CD1c-positive myeloid dendritic cell (primary cell): ENCODE measurements around the gene ARL3.
"Not testable (repeated sequence)": the region's sequence is repeated elsewhere in the genome, so short reads cannot be mapped to it uniquely, and the experiment has no call there.

ENCODE experiments used
- DNase-seq: peaks from one replicate; pipeline ENCODE4 v3.0.0-alpha.2; 2016; ENCODE audit errors: extremely low spot score

ARL3 gene

DNA sequence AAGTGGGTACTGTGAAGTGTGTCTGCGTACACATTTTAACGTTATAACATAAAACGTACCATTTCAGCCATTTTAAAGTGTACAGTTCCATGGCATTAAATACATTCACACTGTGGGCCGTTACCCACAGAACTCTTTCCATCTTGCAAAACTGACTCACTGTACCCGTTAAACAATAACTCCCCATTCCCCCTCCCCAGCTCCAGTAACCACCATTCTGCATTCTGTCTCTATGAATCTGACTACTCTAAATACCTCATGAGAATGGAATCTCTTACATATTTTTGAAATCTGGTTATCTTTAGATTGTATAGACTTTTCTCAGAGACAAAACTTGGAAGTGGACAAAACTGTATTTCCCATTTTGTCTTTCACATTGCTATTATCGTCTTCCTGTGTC lies 9.3 kb downstream of the ARL3 start:
- no peak for DNase-seq

GRCh38 chr10:102702742-102703141 lies 11.5 kb downstream of the ARL3 start:
- DNase-seq = no peak

DNA sequence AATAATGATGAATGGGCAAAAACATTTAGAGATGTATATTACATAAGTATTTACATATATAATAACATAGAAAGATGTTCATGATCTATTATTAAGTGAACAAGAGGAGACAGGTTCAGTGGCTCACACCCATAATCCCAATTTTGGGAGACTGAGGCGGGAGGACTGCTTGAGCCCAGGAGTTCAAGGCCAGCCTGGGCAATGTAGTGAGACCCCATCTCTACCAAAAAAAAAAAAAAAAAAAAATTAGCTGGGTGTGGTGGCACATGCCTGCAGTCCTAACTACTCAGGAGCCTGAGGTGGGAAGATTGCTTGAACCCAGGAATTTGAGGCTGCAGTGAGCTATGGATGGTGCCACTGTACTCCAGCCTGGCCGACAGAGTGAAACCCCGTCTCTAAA lies 12.4 kb downstream of the ARL3 start:
- DNase-seq = no peak

DNA sequence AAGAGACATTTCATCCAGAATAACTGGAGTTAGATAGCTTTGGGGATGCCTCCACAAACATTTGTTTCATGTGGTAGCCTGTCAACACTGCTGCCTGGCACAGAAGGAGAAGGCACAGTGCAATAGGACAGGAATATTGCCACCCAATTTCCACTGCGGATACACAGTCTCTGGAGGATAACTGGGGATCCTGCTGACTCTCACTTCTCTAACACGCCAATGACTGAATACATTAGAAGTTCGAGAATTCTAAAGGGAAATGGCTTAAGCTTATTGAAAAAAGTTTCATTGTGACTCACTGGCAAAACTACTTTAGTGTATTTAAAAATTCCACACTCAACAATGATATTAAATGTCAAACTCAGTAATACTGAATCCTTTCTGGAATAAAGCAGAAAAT lies 12.9 kb downstream of the ARL3 start:
- peak; percentile 53 for DNase-seq

- DNase-seq = no peak
Measured at GRCh38 chr10:102698894-102699293, 15.3 kb downstream of the ARL3 start.

DNA sequence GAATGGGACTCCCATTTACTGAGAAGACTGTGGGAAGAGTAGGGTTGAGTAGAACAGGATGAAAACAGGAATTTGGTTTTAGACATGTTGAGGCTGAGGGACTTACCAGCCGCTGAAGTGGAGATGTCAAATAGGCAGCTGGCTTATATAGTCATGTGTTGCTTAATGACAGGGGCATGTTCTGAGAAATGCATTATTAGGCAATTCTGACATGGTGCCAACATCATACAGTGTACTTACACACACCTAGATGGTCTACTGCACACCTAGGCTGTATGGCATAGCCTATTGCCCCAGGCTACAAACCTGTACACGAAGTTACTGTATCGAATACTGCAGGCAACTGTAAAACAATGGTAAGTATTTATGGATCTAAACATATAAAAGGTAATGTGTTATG lies 17.5 kb downstream of the ARL3 start:
- no peak for DNase-seq

GRCh38 chr10:102695401-102695800 lies 18.8 kb downstream of the ARL3 start:
- DNase-seq = not testable (repeated sequence)

GRCh38 chr10:102691285-102692066 lies 22.7 kb downstream of the ARL3 start:
- DNase-seq = no peak

DNA sequence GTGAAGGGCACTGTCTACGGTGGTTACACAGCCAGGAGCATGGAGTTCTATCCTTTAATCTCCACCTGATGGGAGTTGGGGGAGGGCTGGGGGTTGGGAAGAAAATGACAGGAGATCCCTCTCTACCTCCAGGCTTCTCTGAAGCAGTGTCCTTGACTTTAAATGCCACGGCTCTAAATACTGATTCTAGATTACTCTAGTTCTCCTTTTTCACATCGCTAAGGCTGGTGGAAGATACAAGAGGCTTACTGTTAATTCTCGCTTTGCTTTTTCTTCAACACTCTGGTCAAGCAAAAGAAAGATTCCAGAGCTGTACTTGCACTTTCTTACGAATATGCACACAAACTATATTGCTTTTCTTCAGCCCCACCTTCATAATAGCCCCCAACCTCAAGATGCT lies 30.5 kb downstream of the ARL3 start:
- DNase-seq = no peak

DNA sequence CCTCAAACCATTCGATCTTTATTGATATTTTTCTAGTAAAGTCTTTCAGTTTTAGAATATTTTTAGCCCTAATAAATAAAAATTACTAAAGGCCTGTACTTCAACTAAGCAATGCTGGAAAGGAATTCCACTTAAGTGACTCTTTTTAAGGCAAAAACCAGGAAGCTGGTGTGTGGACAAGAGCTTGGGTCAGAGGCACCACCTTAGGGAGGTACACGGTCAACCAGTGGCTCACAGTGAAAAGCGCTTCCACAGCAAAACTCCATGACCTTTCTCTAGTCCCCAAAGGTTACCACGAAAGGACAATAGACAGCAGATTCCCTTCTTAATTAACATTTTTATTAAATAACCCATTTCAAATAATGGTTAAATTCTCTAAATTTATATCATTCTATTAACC lies 31.2 kb downstream of the ARL3 start:
- no peak for DNase-seq

- no peak for DNase-seq
Measured at GRCh38 chr10:102682416-102682815, 31.8 kb downstream of the ARL3 start.

DNA sequence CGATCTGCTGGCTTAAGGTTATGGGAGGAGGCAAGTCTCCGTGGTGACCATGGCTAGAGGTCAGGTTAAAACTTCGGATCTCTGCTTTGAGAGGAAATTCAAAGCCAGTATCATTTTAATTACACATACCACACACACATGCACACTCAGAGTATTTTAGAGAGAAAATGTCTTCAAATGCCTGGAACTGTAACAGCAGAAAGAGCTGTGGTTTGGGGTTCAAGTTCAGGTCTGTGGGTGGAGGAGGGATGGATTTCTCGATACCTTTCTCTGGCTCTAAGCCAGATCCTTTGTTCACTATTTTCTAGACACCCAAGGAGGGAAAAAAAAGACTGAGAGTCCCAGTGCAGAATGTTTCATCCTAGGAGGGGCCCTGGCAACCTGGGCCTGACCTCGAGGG lies 32.5 kb downstream of the ARL3 start:
- no peak for DNase-seq

- no peak for DNase-seq
Measured at GRCh38 chr10:102679596-102679995, 34.6 kb downstream of the ARL3 start.

DNA sequence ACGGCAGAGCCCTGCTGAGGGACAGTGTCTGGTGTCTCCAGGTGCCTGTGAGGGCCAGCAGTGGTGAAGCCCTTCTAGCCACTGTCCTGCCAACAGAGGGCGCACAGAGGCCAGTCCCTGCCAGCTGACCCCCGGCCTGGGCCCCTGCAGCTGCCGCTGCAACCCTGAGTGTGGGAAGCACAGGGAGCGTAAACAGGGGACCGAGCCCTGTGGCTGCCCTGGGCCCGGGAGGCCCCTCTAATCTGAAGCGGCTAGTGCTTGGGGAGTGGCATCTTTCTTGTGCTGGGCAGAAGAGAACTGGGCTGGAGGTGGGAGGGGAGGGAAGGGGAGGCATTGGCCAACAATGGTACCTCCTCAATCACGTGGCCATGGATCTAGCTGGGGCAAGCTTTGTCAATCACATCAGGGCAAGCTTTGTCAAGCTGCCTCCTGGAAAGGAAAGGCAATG lies 35.3 kb downstream of the ARL3 start:
- DNase-seq = peak; percentile 63

- DNase-seq = no peak
Measured at GRCh38 chr10:102678068-102678400, 36.2 kb downstream of the ARL3 start.

DNA sequence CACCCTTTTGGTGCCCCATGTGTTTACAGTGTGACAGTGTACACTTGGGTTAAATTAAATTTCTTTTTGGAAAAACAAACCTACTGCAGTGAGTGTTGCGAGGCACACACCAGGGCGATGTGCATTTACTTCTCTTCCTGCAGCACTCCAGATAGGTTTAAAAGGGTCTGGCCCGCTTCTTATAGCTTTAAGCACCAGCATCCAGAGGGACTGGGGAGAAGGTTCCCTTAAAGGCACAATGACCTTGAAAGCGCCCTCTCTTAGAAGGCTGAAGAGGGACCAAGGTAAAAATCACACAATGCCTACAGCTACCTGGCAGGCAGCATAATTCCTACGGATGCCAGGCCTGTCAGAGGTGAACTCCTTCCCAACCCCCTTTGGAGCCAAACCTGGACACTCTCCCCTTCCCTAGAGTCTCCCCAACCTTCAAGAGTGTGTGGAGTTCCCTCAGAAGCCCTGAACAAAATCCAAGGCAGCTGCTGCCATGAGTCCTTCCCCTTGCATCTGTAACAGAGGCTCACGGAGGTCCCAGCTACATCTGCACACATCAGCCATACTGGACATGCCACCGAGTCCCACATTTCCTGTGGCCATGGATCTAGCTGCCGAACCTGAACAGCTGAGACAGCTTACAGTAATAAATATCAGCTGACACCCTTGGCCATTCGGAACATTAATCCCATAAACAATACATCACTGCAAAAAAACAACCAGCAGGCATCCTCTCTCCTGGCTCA lies 36.7 kb downstream of the ARL3 start:
- no peak for DNase-seq

DNA sequence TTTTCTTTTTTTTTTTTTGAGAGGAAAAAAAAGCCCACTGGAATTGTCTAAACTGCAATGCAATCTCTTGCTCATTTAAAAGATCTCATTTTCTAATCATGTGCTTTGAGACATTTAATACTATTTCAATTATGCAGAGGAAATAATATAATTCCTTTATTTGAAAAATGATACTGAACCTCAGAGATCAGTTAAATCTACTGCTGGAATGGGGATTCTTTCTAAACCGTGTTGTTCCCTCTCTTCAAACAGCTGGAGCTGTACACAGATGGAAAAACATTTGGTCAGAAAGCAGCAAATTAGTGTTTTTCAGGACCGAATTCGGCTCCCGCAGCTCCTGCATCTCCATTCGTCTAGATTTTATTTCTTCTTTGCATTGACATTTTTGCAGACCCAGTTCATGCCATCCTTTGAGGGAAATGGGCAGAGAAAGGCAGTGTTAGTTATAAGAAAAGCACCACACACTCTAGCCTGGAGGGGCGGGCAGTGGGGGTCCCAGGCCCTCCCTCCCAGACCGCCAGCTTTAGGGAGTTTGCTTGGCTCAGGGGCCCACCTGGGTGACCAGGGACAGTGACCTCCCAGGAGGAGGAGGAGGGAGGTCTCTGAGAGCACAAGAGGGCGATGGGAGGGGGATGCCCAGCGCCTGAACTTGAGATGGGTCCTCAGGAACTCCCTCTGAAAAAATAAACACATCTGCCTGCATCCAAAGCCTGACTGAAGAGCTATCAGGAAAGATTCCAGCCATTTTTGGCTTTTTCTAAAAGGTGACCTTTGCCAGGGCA lies 37.5 kb downstream of the ARL3 start:
- DNase-seq = no peak

DNA sequence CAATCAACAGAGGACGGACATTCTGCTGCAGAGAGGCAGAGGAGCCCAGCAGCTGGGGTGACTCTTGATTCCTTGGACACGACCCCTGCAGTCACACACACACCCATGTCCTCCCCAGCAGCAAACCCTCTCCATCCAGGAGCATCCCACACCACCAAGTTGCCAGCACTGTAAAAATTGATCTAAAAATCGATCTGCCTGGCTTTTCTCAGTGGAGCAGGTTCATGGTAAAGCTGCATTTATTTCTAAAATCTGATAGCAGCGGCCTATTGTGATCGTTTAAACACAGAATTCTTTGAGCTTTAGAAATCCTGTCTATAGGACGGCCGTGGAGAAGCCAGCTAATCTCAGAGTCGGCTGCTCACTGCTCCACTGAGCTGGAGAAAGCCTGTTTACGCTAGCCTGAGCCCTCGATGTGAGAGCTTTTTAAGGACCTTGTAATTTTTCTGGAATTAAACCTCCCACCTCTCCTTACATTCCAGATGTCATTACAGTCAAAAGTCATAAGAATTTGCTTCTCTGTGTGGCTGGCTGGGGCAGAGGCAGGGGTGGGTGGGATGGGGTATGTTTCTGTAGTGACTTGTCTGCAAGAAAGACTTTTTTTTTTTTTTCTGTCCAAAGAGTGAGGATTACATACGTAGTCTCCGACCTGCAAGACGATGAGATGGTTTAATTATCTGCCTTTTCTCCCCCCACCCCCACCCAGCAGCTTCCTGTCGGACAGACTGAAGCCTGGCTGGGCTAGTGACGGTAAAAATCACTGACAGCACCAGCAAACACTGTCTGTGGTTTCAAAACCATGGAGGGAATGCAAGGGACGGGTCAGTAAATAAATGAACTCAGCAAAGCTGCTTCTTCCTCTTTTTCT lies 38.3 kb downstream of the ARL3 start:
- peak; percentile 81 for DNase-seq

GRCh38 chr10:102675011-102675665 lies 39.1 kb downstream of the ARL3 start:
- no peak for DNase-seq

DNA sequence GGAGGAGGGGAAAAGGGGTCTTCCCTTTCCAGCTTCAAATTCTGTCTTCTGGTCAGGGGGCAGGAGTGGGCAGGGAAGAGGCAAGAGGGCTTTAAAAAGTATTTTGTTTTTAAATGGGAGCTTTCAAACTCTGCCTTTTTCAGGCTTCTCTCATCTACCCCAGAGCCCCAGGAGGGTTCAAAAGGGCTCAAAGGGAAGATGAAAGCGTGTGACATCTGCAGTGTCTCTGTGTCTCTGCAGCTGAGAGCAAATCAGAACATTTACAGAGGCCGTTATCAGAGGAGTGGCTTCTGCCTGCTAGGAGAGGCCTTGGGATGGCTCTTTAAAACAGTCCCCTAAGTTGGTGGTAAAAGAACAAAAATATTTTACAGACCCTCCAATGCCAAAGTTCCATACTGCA lies 39.6 kb downstream of the ARL3 start:
- no peak for DNase-seq
